ENCODE measurements around the gene NPDC1.

The NPDC1 gene

GRCh38 chr9:137046088-137046787 lies at the start of gene NPDC1:
Gene NPDC1 (minus strand): TSS chr9:137046177. CDS start chr9:137045989, 188 bp downstream.
- no peak within 1 kb of the TSS for H3K27ac ChIP-seq (ENCODE audit: low read length)
- no peaks in the 10 kb centered on the region for H3K9me3 ChIP-seq (ENCODE audit: control insufficient read depth, insufficient read depth, low read length)
- H3K36me3 ChIP-seq (ENCODE audit: control insufficient read depth, insufficient read depth, low read length): no peaks in the 10 kb centered on the region; the same call in 1 of the 2 replicates
- H3K27me3 ChIP-seq (ENCODE audit: control insufficient read depth, insufficient read depth, low read length): peaks cover 13% of the 10 kb centered on the region; the same call in 1 of the 2 replicates
- no CpG with 5 or more reads among the region's 57 CpGs for WGBS (ENCODE audit: insufficient coverage, insufficient read length)
- DNase-seq (ENCODE audit: low read depth, low spot score): peak; percentile 82
- H3K4me3 ChIP-seq (ENCODE audit: low read length): peak within 1 kb of the TSS; percentile 62
- H3K4me1 ChIP-seq (ENCODE audit: control insufficient read depth, insufficient read depth, low read length): peaks cover 5% of the 10 kb centered on the region; the same call in 1 of the 2 replicates

DNA sequence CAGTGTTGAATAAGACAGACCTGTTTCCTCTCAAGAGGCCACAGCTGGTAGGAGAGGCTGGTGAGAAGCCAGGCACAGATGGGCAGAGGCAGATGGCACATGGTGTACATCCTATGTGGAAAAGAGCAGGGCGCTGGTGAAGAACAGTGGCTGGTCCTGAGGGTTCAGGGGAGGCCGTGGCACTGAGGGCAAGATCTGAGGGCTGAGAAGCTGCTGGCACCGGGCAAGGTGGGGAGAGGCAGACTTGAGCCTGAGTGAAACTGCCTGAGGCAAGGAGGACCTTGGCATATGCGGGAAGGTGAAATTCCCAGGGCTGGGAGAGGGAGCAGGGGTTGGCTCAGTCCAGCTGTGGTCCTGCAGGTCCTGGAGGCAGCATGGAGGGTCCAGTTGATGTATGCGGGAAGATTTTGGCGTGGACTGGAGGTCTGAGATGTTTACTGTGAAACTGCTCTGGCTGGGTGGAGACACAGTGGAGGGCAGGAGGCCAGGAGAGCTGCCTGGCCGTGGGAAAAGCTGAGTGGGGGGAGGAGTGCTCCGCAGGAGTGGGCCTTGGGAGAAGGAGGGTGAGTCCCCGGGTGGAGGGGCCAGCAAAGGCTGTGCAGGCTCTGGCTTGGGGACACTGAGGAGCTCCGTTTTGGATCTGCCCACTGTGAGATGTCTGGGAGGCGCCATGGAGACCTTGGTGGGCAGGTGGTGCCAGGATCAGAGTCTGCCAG lies 43.4 kb upstream of the NPDC1 start:
- H3K27me3 ChIP-seq (ENCODE audit: control insufficient read depth, insufficient read depth, low read length): no peaks in the 10 kb centered on the region
- 0 out of 2 replicates have a peak, but pooled peaks cover 3% of the 10 kb centered on the region for H3K36me3 ChIP-seq (ENCODE audit: control insufficient read depth, insufficient read depth, low read length)
- no peaks in the 10 kb centered on the region for H3K9me3 ChIP-seq (ENCODE audit: control insufficient read depth, insufficient read depth, low read length)
- DNase-seq (ENCODE audit: low read depth, low spot score): no peak
- no peak overlapping the region for H3K4me3 ChIP-seq (ENCODE audit: low read length)
- WGBS (ENCODE audit: insufficient coverage, insufficient read length): no CpG with 5 or more reads among the region's 11 CpGs
- H3K27ac ChIP-seq (ENCODE audit: low read length): no peak overlapping the region
- H3K4me1 ChIP-seq (ENCODE audit: control insufficient read depth, insufficient read depth, low read length): no peaks in the 10 kb centered on the region; the same call in 1 of the 2 replicates

- DNase-seq (ENCODE audit: low read depth, low spot score): no peak
- WGBS (ENCODE audit: insufficient coverage, insufficient read length): no CpG with 5 or more reads among the region's 5 CpGs
- 0 out of 2 replicates have a peak, but pooled peaks cover 3% of the 10 kb centered on the region for H3K36me3 ChIP-seq (ENCODE audit: control insufficient read depth, insufficient read depth, low read length)
- no peaks in the 10 kb centered on the region; the same call in 1 of the 2 replicates for H3K4me1 ChIP-seq (ENCODE audit: control insufficient read depth, insufficient read depth, low read length)
- H3K9me3 ChIP-seq (ENCODE audit: control insufficient read depth, insufficient read depth, low read length): no peaks in the 10 kb centered on the region
- no peaks in the 10 kb centered on the region for H3K27me3 ChIP-seq (ENCODE audit: control insufficient read depth, insufficient read depth, low read length)
- H3K4me3 ChIP-seq (ENCODE audit: low read length): no peak overlapping the region
- no peak overlapping the region for H3K27ac ChIP-seq (ENCODE audit: low read length)
Measured at GRCh38 chr9:137088121-137088520, 42.1 kb upstream of the NPDC1 start.

- Histone ChIP-seq H3K27ac (ENCODE audit: low read length) (no peak overlapping the region), H3K36me3 (ENCODE audit: control insufficient read depth, insufficient read depth, low read length) (0 out of 2 replicates have a peak, but pooled peaks cover 3% of the 10 kb centered on the region), H3K9me3 (ENCODE audit: control insufficient read depth, insufficient read depth, low read length) (no peaks in the 10 kb centered on the region), H3K4me1 (ENCODE audit: control insufficient read depth, insufficient read depth, low read length) (no peaks in the 10 kb centered on the region; the same call in 1 of the 2 replicates), H3K27me3 (ENCODE audit: control insufficient read depth, insufficient read depth, low read length) (no peaks in the 10 kb centered on the region), H3K4me3 (ENCODE audit: low read length) (peak overlapping the region; percentile 51; the same call in 1 of the 2 replicates)
- no CpG with 5 or more reads among the region's 22 CpGs for WGBS (ENCODE audit: insufficient coverage, insufficient read length)
- no peak for DNase-seq (ENCODE audit: low read depth, low spot score)
Measured at GRCh38 chr9:137087409-137087925, 41.5 kb upstream of the NPDC1 start.

DNA sequence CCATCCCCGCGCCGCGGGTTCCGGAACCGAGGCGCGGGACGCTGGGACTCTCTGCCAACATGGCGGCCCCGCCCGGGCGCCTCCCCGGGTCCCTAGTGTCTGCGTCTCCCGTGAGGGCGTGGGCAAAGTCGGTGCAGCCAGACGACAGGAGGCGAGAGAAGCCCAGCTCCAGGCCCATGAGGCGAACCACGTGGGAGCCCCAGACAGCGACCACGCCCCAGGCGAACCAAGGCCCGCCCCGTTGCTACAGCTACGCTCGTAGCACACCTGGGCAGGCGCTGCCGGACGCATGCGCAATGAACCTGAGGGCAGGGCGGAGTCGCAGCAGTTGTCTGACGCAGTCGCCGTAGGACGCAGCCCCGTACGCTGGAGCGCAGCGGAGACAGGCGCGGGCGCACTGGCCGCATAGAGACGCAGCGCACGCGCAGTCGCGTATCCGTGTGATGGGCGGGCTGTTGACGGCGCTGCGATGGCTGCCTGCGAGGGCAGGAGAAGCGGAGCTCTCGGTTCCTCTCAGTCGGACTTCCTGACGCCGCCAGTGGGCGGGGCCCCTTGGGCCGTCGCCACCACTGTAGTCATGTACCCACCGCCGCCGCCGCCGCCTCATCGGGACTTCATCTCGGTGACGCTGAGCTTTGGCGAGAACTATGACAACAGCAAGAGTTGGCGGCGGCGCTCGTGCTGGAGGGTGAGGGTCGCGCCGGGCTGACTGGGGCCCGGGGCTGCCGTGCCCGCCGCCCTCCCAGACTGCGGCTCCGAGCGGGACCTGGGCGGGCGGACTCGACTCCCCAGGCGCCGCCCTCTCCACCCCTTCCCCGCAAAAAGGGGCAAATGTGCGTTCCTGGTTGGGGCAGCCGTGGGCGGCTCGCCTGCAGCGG lies 40.8 kb upstream of the NPDC1 start, which contains the start of gene MAN1B1:
Gene MAN1B1, plus strand, starts transcription at position 455 of the 878 bp plus-strand sequence. Its CDS starts 15 bp downstream, at position 470.
- H3K27ac ChIP-seq (ENCODE audit: low read length): no peak within 1 kb of the TSS
- H3K27me3 ChIP-seq (ENCODE audit: control insufficient read depth, insufficient read depth, low read length): no peaks in the 10 kb centered on the region
- no peaks in the 10 kb centered on the region for H3K9me3 ChIP-seq (ENCODE audit: control insufficient read depth, insufficient read depth, low read length)
- 0 out of 2 replicates have a peak, but pooled peaks cover 3% of the 10 kb centered on the region for H3K36me3 ChIP-seq (ENCODE audit: control insufficient read depth, insufficient read depth, low read length)
- no CpG with 5 or more reads among the region's 101 CpGs for WGBS (ENCODE audit: insufficient coverage, insufficient read length)
- peak within 1 kb of the TSS; percentile 51; the same call in 1 of the 2 replicates for H3K4me3 ChIP-seq (ENCODE audit: low read length)
- H3K4me1 ChIP-seq (ENCODE audit: control insufficient read depth, insufficient read depth, low read length): no peaks in the 10 kb centered on the region; the same call in 1 of the 2 replicates
- peak; percentile 99 for DNase-seq (ENCODE audit: low read depth, low spot score)

GRCh38 chr9:137085920-137086530 lies 40.0 kb upstream of the NPDC1 start:
- Histone ChIP-seq H3K27me3 (ENCODE audit: control insufficient read depth, insufficient read depth, low read length) (no peaks in the 10 kb centered on the region), H3K4me3 (ENCODE audit: low read length) (peak overlapping the region; percentile 44; the same call in 1 of the 2 replicates), H3K36me3 (ENCODE audit: control insufficient read depth, insufficient read depth, low read length) (0 out of 2 replicates have a peak, but pooled peaks cover under 1% of the 10 kb centered on the region), H3K4me1 (ENCODE audit: control insufficient read depth, insufficient read depth, low read length) (no peaks in the 10 kb centered on the region; the same call in 1 of the 2 replicates), H3K27ac (ENCODE audit: low read length) (no peak overlapping the region), H3K9me3 (ENCODE audit: control insufficient read depth, insufficient read depth, low read length) (no peaks in the 10 kb centered on the region)
- DNase-seq (ENCODE audit: low read depth, low spot score): no peak
- WGBS (ENCODE audit: insufficient coverage, insufficient read length): no CpG with 5 or more reads among the region's 58 CpGs

- Histone ChIP-seq H3K27me3 (ENCODE audit: control insufficient read depth, insufficient read depth, low read length) (no peaks in the 10 kb centered on the region), H3K36me3 (ENCODE audit: control insufficient read depth, insufficient read depth, low read length) (no peaks in the 10 kb centered on the region), H3K4me1 (ENCODE audit: control insufficient read depth, insufficient read depth, low read length) (no peaks in the 10 kb centered on the region; the same call in 1 of the 2 replicates), H3K4me3 (ENCODE audit: low read length) (no peak overlapping the region), H3K27ac (ENCODE audit: low read length) (no peak overlapping the region), H3K9me3 (ENCODE audit: control insufficient read depth, insufficient read depth, low read length) (no peaks in the 10 kb centered on the region)
- WGBS (ENCODE audit: insufficient coverage, insufficient read length): no CpG with 5 or more reads among the region's 9 CpGs
- no peak for DNase-seq (ENCODE audit: low read depth, low spot score)
Measured at GRCh38 chr9:137084526-137084925, 38.5 kb upstream of the NPDC1 start.

DNA sequence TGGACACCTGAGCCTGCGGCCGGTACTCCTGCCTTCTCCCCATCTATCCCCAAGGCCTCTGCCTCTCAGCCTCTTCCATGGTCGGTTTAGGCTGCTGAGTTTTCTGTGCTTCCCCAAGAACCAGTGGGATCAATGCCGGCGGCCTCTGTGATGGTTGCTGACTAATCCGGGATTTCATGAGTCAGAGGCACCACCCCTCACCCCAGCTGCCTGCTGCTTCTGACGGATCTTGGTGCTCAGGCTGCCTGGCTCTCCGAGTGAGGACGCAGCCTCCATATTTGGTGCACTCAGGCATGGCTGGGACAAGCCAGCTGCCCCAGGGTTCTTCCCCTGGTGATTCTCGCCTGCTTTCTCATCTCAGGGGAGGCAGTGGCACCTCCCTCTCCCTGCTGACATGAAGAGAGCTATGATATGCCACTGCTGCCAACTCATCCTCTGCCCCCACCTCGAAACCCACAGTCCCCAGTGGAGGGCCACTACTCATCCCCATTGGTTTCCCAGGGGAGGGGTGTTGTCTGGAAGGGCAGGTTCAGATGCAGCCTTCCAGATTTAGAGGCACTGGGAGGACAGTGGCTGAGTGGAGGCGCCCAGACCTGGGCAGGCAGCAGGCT lies 37.5 kb upstream of the NPDC1 start:
- WGBS (ENCODE audit: insufficient coverage, insufficient read length): no CpG with 5 or more reads among the region's 12 CpGs
- DNase-seq (ENCODE audit: low read depth, low spot score): no peak
- Histone ChIP-seq H3K27me3 (ENCODE audit: control insufficient read depth, insufficient read depth, low read length) (peaks cover 4% of the 10 kb centered on the region; the same call in 1 of the 2 replicates), H3K9me3 (ENCODE audit: control insufficient read depth, insufficient read depth, low read length) (no peaks in the 10 kb centered on the region), H3K4me1 (ENCODE audit: control insufficient read depth, insufficient read depth, low read length) (peaks cover 3% of the 10 kb centered on the region), H3K4me3 (ENCODE audit: low read length) (no peak overlapping the region), H3K36me3 (ENCODE audit: control insufficient read depth, insufficient read depth, low read length) (no peaks in the 10 kb centered on the region), H3K27ac (ENCODE audit: low read length) (no peak overlapping the region)

DNA sequence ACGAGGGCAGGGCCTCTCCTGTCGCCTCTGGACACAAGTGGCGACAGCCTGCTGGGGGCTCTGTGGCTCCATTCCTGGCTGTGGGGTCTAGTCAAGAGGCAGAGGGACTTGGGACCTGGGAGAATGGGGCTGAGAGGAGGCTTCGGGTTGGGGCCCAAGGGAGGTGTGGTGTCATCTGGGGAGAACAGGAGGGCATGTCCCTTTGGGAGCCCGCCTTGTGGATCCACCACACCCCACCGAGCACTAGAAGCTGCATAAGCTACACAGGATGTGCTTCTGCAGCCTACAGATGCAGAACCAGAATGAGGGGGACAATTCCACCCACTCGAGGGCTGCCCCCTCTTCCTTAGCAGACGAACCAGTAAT lies 36.9 kb upstream of the NPDC1 start:
- Histone ChIP-seq H3K9me3 (ENCODE audit: control insufficient read depth, insufficient read depth, low read length) (no peaks in the 10 kb centered on the region), H3K4me1 (ENCODE audit: control insufficient read depth, insufficient read depth, low read length) (peaks cover 6% of the 10 kb centered on the region), H3K27me3 (ENCODE audit: control insufficient read depth, insufficient read depth, low read length) (peaks cover 10% of the 10 kb centered on the region; the same call in 1 of the 2 replicates), H3K27ac (ENCODE audit: low read length) (no peak overlapping the region), H3K36me3 (ENCODE audit: control insufficient read depth, insufficient read depth, low read length) (no peaks in the 10 kb centered on the region), H3K4me3 (ENCODE audit: low read length) (no peak overlapping the region)
- no peak for DNase-seq (ENCODE audit: low read depth, low spot score)
- WGBS (ENCODE audit: insufficient coverage, insufficient read length): no CpG with 5 or more reads among the region's 8 CpGs

Measured in iPS DF 6.9 (cell line).